Endothelial cell of umbilical vein (primary cell): ENCODE data around the gene EIF1AD. TPM values are rescaled to one million over a fixed set of nuclear protein-coding genes. Genes with fewer than 3 reads are reported as not detected.

Experiments used
- BruUV-seq: library from RNA; stranded (reverse); fragments of 400-500 nt; replicated peaks from 2 replicates; lab custom pipeline; 2021; lab: Mats Ljungman, UMichigan
- CTCF ChIA-PET: fragments of 300-600, 350-600 bp; sonication (Branson Sonifier 250); formaldehyde crosslinking; loops from one replicate; lab custom pipeline; 2021; ENCODE audit warnings: antibody characterized with exemption, inconsistent platforms; lab: Charles Lee
- POLR2A ChIA-PET: fragments of 300-600, 350-600 bp; sonication (Branson Sonifier 250); formaldehyde crosslinking; loops from one replicate; lab custom pipeline; 2021; ENCODE audit warnings: antibody characterized with exemption, inconsistent platforms; lab: Charles Lee
- DNase-seq: peaks from one replicate; pipeline ENCODE4 v3.0.0-alpha.2; 2011; ENCODE audit warnings: low read depth, low spot score
- FAIRE-seq: peaks from 2 replicates; lab custom pipeline; 2011; peaks lifted over from hg19 to GRCh38; lab: Jason Lieb, UNC
- H2AFZ ChIP-seq: 2 replicates; pipeline ENCODE4 v1.6.0; 2012; ENCODE audit warnings: low read depth, low read length, control low read depth, inconsistent platforms
- H3K27ac ChIP-seq: 2 replicates; pipeline ENCODE4 v1.5.1; 2011; ENCODE audit warnings: low read depth, mild to moderate bottlenecking, control low read depth, low read length, moderate library complexity; ENCODE audit not compliant: insufficient read depth
- H3K27me3 ChIP-seq, 2 experiments: 2 replicates each; pipeline versions ENCODE4 v1.6.0 to v1.6.1; 2011; ENCODE audit warnings: low read length in 2 of 2, mixed read lengths in 1 of 2; ENCODE audit not compliant: control insufficient read depth in 2 of 2, insufficient read depth in 2 of 2
- H3K36me3 ChIP-seq, 2 experiments: 2 replicates in 1 of 2; 3 replicates in 1 of 2; pipeline ENCODE4 v1.5.1; 2011; ENCODE audit warnings: low read length in 2 of 2, mild to moderate bottlenecking in 1 of 2, moderate library complexity in 1 of 2; ENCODE audit not compliant: control insufficient read depth in 2 of 2, insufficient read depth in 2 of 2; ENCODE audit errors: extremely low read depth in 1 of 2
- H3K4me1 ChIP-seq: 3 replicates; pipeline ENCODE4 v1.5.1; 2011; ENCODE audit warnings: mild to moderate bottlenecking, low read length; ENCODE audit not compliant: control insufficient read depth, insufficient read depth; ENCODE audit errors: extremely low read depth
- H3K4me2 ChIP-seq: 2 replicates; pipeline ENCODE4 v1.6.1; 2011; ENCODE audit warnings: low read length, control low read depth, mixed read lengths; ENCODE audit not compliant: insufficient read depth
- H3K4me3 ChIP-seq, 3 experiments: fragments of 200-600 bp in 1 of 3; sonication (generic), shearing (Covaris generic) in 1 of 3; replicated peaks in 1 of 3; 2 replicates each; pipeline ENCODE4 v1.5.1; 2011 to 2016; ENCODE audit warnings: control low read depth in 3 of 3, low read length in 3 of 3, mild to moderate bottlenecking in 2 of 3, inconsistent platforms in 1 of 3, low read depth in 1 of 3, moderate library complexity in 1 of 3; ENCODE audit not compliant: insufficient read depth in 1 of 3
- H3K79me2 ChIP-seq: 2 replicates; pipeline ENCODE4 v1.6.0; 2012; ENCODE audit warnings: low read length, inconsistent platforms; ENCODE audit not compliant: control insufficient read depth, insufficient read depth
- H3K9ac ChIP-seq: replicated peaks from 2 replicates; pipeline ENCODE3; 2011; ENCODE audit warnings: low read length, control low read depth; ENCODE audit not compliant: insufficient read depth; ENCODE audit errors: extremely low read depth
- H3K9me1 ChIP-seq: replicated peaks from 3 replicates; pipeline ENCODE4 v1.6.0; 2011; ENCODE audit warnings: mild to moderate bottlenecking, low read length; ENCODE audit not compliant: control insufficient read depth, insufficient read depth; ENCODE audit errors: extremely low read depth
- H3K9me3 ChIP-seq: replicated peaks from 2 replicates; pipeline ENCODE4 v1.5.1; 2012; ENCODE audit warnings: low read length, inconsistent platforms; ENCODE audit not compliant: control insufficient read depth, insufficient read depth
- H4K20me1 ChIP-seq: replicated peaks from 2 replicates; pipeline ENCODE3; 2011; ENCODE audit warnings: mild to moderate bottlenecking, low read length; ENCODE audit not compliant: control insufficient read depth, insufficient read depth; ENCODE audit errors: extremely low read depth
- EZH2 ChIP-seq: IDR thresholded peaks from 2 replicates; pipeline ENCODE4 v1.6.1; 2012; ENCODE audit warnings: borderline replicate concordance, low read depth, mild to moderate bottlenecking, moderate library complexity, low read length, inconsistent platforms; ENCODE audit not compliant: severe bottlenecking
- FOS ChIP-seq: IDR thresholded peaks from 2 replicates; pipeline ENCODE4 v1.6.1; 2011; ENCODE audit warnings: mild to moderate bottlenecking, low read length, moderate library complexity, borderline replicate concordance; ENCODE audit not compliant: insufficient read depth
- GATA2 ChIP-seq: IDR thresholded peaks from 2 replicates; pipeline ENCODE4 v1.7.0; 2011; ENCODE audit warnings: low read depth, mild to moderate bottlenecking, moderate library complexity, mixed read lengths, low read length; ENCODE audit not compliant: insufficient read length, insufficient read depth
- MYC ChIP-seq: IDR thresholded peaks from one replicate; pipeline ENCODE4 v1.6.1; 2011; ENCODE audit warnings: mild to moderate bottlenecking, low read depth, low read length
- POLR2A ChIP-seq: IDR thresholded peaks from 2 replicates; pipeline ENCODE4 v1.6.1; 2012; ENCODE audit warnings: low read depth, mild to moderate bottlenecking, control low read depth, low read length
- dilution Hi-C: fragments of 300-500 bp; cut with MboI; formaldehyde crosslinking; loops from one replicate; pipeline ENCODE4 v1.15.0; 2019; ENCODE audit warnings: low sequenced_read_pairs; ENCODE audit not compliant: extremely low pct_ligation_motif_present
- intact Hi-C: fragments of 100-400 bp; cut with micrococcal nuclease; formaldehyde crosslinking; loops from one replicate; pipeline ENCODE4 v1.10.0; 2022
- polyA plus RNA-seq, 4 experiments: library from polyadenylated mRNA; depleted of rRNA in 3 of 4; stranded (reverse) in 3 of 4; unstranded in 1 of 4; fragments of >200 nt; gene quantifications; 2 replicates each; pipeline versions ENCODE4 v1.2.1 to v1.2.3, GENCODE V29; 2011 to 2012; ENCODE audit warnings: missing spikeins in 1 of 4
- total RNA-seq: library from RNA; stranded (reverse); gene quantifications from 2 replicates; pipeline ENCODE4 v1.2.3, GENCODE V29; 2021
- TF ChIP-seq, protein P1 (sequence below), 2 donors: IDR thresholded peaks; 1 replicate in 1 of 2; 2 replicates in 1 of 2; pipeline ENCODE4 v1.5.1; 2011; ENCODE audit warnings: low read length in 2 of 2, mild to moderate bottlenecking in 2 of 2, moderate library complexity in 2 of 2, control low read depth in 1 of 2, inconsistent platforms in 1 of 2, low read depth in 1 of 2; ENCODE audit not compliant: insufficient read depth in 1 of 2; ENCODE audit errors: extremely low read depth in 1 of 2

Gene EIF1AD
- total and polyA plus RNA-seq, 2 donors (not counting 3 experiments of a cell fraction or from before 2014, with no cell fraction given): 39.3 to 39.7 TPM

DNA sequence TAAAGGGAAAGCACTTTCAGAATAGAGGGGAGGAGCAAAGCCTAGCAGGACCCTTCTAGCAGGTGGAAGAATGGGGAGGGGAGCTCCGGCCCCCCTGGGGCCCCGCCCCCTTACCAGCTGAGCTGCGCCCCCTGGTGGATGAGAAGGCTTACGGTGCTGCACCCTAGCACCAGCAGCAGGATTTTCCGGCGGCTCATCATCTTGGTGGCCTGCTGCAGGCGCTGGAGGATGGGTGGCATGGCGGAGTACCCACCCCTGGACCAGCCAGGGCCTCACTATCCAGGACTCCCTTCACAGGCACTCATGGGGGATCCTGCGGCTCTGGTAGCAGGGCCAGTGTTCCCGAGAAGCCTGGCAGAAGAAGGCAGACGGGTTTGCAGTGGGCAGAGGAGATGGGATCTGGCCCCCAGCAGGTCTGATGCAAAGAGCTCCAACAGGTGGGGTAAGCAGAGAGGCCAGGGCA, 43.3 kb upstream of the EIF1AD start:
- POLR2A ChIA-PET: no interaction called here
- dilution Hi-C loops: no loop called here
- Histone ChIP-seq H3K27ac (no peak overlapping the region), H3K9ac (no peak overlapping the region), H3K27me3 (peaks cover 2 to 3% of the 10 kb centered on the region in 2 experiments), H3K9me1 (no peaks in the 10 kb centered on the region), H3K4me3 (no peak overlapping the region), H3K4me2 (no peak overlapping the region), H3K9me3 (no peaks in the 10 kb centered on the region), H3K36me3 (no peaks in the 10 kb centered on the region), H3K4me1 (no peaks in the 10 kb centered on the region), H4K20me1 (no peaks in the 10 kb centered on the region), H3K79me2 (no peaks in the 10 kb centered on the region), H2AFZ (no peak overlapping the region)
- CTCF ChIA-PET: interaction anchor here (0.6 to 2.9 kb wide), 35 partner anchors 9 to 339 kb away, joined by 3 to 31 read pairs (median 5); partner anchors contain the start of genes BANF1, CATSPER1, CST6 and FIBP
- intact Hi-C loops: loop anchor here (1.0 to 2.0 kb wide), 3 partner anchors 23 to 56 kb away; partner anchors contain the start of genes BANF1 and EIF1AD
- BruUV-seq: no TSS peak
- FAIRE-seq (peak; percentile 81), DNase-seq (peak; percentile 69)
- TF ChIP-seq POLR2A: no peak
- TF ChIP-seq FOS: no peak
- no peak for TF ChIP-seq MYC
- no peak for TF ChIP-seq EZH2
- no peak for TF ChIP-seq GATA2
- TF ChIP-seq, protein P1, sequence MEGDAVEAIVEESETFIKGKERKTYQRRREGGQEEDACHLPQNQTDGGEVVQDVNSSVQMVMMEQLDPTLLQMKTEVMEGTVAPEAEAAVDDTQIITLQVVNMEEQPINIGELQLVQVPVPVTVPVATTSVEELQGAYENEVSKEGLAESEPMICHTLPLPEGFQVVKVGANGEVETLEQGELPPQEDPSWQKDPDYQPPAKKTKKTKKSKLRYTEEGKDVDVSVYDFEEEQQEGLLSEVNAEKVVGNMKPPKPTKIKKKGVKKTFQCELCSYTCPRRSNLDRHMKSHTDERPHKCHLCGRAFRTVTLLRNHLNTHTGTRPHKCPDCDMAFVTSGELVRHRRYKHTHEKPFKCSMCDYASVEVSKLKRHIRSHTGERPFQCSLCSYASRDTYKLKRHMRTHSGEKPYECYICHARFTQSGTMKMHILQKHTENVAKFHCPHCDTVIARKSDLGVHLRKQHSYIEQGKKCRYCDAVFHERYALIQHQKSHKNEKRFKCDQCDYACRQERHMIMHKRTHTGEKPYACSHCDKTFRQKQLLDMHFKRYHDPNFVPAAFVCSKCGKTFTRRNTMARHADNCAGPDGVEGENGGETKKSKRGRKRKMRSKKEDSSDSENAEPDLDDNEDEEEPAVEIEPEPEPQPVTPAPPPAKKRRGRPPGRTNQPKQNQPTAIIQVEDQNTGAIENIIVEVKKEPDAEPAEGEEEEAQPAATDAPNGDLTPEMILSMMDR (IDR thresholded peaks at IDR 0.05; ENCODE audit: extremely low read depth in 1 of 2, insufficient read depth in 1 of 2, low read depth in 1 of 2, low read length in 2 of 2): peak; percentile 91 to 98
